ENCODE data around the gene ATP6V1E1.

The ATP6V1E1 gene

GRCh38 chr22:17598318-17598717, 30.2 kb downstream of the ATP6V1E1 start:
- TF ChIP-seq EZH2 (IDR thresholded peaks at IDR 0.05) (no peak), FOXP2 (optimal IDR thresholded peaks at IDR 0.05; ENCODE audit: control extremely low read depth, extremely low read length, insufficient read depth) (no peak), POLR2AphosphoS5 (IDR thresholded peaks at IDR 0.05; ENCODE audit: borderline replicate concordance, low read depth, low read length) (no peak)
- H3K4me3 ChIP-seq, result no peak overlapping the region
- no peak overlapping the region for H3K27ac ChIP-seq
- peaks cover 67% of the 10 kb centered on the region for H3K36me3 ChIP-seq (ENCODE audit: insufficient read depth, low read length)
- no peak for DNase-seq (ENCODE audit: low read depth, low spot score)
- H3K9me3 ChIP-seq (ENCODE audit: low read depth, low read length), result no peaks in the 10 kb centered on the region
- H3K9ac ChIP-seq (ENCODE audit: insufficient read length), result no peak overlapping the region

GRCh38 chr22:17597217-17597616, 31.3 kb downstream of the ATP6V1E1 start:
- TF ChIP-seq FOXP2 (optimal IDR thresholded peaks at IDR 0.05; ENCODE audit: control extremely low read depth, extremely low read length, insufficient read depth), result no peak
- no peak for TF ChIP-seq EZH2 (IDR thresholded peaks at IDR 0.05)
- TF ChIP-seq POLR2AphosphoS5 (IDR thresholded peaks at IDR 0.05; ENCODE audit: borderline replicate concordance, low read depth, low read length), result no peak
- H3K9me3 ChIP-seq (ENCODE audit: low read depth, low read length), result no peaks in the 10 kb centered on the region
- no peak for DNase-seq (ENCODE audit: low read depth, low spot score)

GRCh38 chr22:17596226-17596625, 32.3 kb downstream of the ATP6V1E1 start:
- Histone ChIP-seq H3K36me3 (ENCODE audit: insufficient read depth, low read length) (peaks cover 81% of the 10 kb centered on the region), H3K4me3 (no peak overlapping the region)
- TF ChIP-seq POLR2AphosphoS5 (IDR thresholded peaks at IDR 0.05; ENCODE audit: borderline replicate concordance, low read depth, low read length) (no peak), EZH2 (IDR thresholded peaks at IDR 0.05) (no peak), FOXP2 (optimal IDR thresholded peaks at IDR 0.05; ENCODE audit: control extremely low read depth, extremely low read length, insufficient read depth) (no peak)

More at GRCh38 chr22:17597217-17597616, 31.3 kb downstream of the ATP6V1E1 start:
- Histone ChIP-seq H3K9ac (ENCODE audit: insufficient read length) (no peak overlapping the region), H3K27ac (no peak overlapping the region), H3K4me3 (no peak overlapping the region), H3K36me3 (ENCODE audit: insufficient read depth, low read length) (peaks cover 74% of the 10 kb centered on the region)

DNA sequence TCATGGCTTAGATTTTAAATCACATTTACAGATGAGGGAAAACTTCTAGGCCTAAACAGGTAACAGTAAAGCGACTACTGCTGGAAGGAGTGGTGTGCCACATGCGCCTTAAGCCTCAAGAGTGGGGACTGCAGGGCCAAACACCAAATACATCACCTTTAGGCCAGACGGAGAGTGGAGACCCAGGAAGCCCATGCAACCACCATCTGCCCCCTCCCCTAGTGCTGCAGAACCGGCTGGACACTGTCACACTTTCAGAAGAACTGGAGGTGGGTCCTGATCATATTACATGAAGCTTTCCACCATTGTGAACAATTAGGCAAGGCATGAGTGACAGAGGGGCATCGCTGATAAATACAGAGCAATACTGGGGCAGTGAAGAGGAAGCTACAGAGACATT, 36.3 kb downstream of the ATP6V1E1 start:
- Histone ChIP-seq H3K36me3 (ENCODE audit: insufficient read depth, low read length) (peaks cover 54% of the 10 kb centered on the region), H3K9me3 (ENCODE audit: low read depth, low read length) (no peaks in the 10 kb centered on the region), H3K4me3 (no peak overlapping the region), H3K27ac (no peak overlapping the region), H3K9ac (ENCODE audit: insufficient read length) (no peak overlapping the region)
- DNase-seq (ENCODE audit: low read depth, low spot score), result no peak
- TF ChIP-seq POLR2AphosphoS5 (IDR thresholded peaks at IDR 0.05; ENCODE audit: borderline replicate concordance, low read depth, low read length), result no peak
- TF ChIP-seq EZH2 (IDR thresholded peaks at IDR 0.05), result no peak
- no peak for TF ChIP-seq FOXP2 (optimal IDR thresholded peaks at IDR 0.05; ENCODE audit: control extremely low read depth, extremely low read length, insufficient read depth)

More at GRCh38 chr22:17596226-17596625, 32.3 kb downstream of the ATP6V1E1 start:
- H3K9me3 ChIP-seq (ENCODE audit: low read depth, low read length), result no peaks in the 10 kb centered on the region
- H3K9ac ChIP-seq (ENCODE audit: insufficient read length), result no peak overlapping the region
- DNase-seq (ENCODE audit: low read depth, low spot score), result no peak
- H3K27ac ChIP-seq, result no peak overlapping the region

- Histone ChIP-seq H3K9me3 (ENCODE audit: low read depth, low read length) (no peaks in the 10 kb centered on the region), H3K9ac (ENCODE audit: insufficient read length) (no peak overlapping the region), H3K4me3 (no peak overlapping the region), H3K27ac (no peak overlapping the region), H3K36me3 (ENCODE audit: insufficient read depth, low read length) (peaks cover 42% of the 10 kb centered on the region)
- DNase-seq (ENCODE audit: low read depth, low spot score), result no peak
- TF ChIP-seq POLR2AphosphoS5 (IDR thresholded peaks at IDR 0.05; ENCODE audit: borderline replicate concordance, low read depth, low read length), result no peak
- no peak for TF ChIP-seq EZH2 (IDR thresholded peaks at IDR 0.05)
- TF ChIP-seq FOXP2 (optimal IDR thresholded peaks at IDR 0.05; ENCODE audit: control extremely low read depth, extremely low read length, insufficient read depth), result no peak
These were observed 38.0 kb downstream of the ATP6V1E1 start for GRCh38 chr22:17590586-17590985.

- Histone ChIP-seq H3K27ac (no peak overlapping the region), H3K9ac (ENCODE audit: insufficient read length) (no peak overlapping the region), H3K4me3 (no peak overlapping the region), H3K9me3 (ENCODE audit: low read depth, low read length) (no peaks in the 10 kb centered on the region), H3K36me3 (ENCODE audit: insufficient read depth, low read length) (peaks cover 37% of the 10 kb centered on the region)
- no peak for DNase-seq (ENCODE audit: low read depth, low spot score)
- no peak for TF ChIP-seq FOXP2 (optimal IDR thresholded peaks at IDR 0.05; ENCODE audit: control extremely low read depth, extremely low read length, insufficient read depth)
- no peak for TF ChIP-seq EZH2 (IDR thresholded peaks at IDR 0.05)
- peak; percentile 20; the same call in 1 of the 2 replicates for TF ChIP-seq POLR2AphosphoS5 (IDR thresholded peaks at IDR 0.05; ENCODE audit: borderline replicate concordance, low read depth, low read length)
These were observed 38.7 kb downstream of the ATP6V1E1 start for GRCh38 chr22:17589810-17590375.

GRCh38 chr22:17588606-17589005, 39.9 kb downstream of the ATP6V1E1 start:
- Histone ChIP-seq H3K4me3 (no peak overlapping the region), H3K27ac (no peak overlapping the region), H3K36me3 (ENCODE audit: insufficient read depth, low read length) (peaks cover 24% of the 10 kb centered on the region), H3K9ac (ENCODE audit: insufficient read length) (no peak overlapping the region), H3K9me3 (ENCODE audit: low read depth, low read length) (no peaks in the 10 kb centered on the region)
- TF ChIP-seq FOXP2 (optimal IDR thresholded peaks at IDR 0.05; ENCODE audit: control extremely low read depth, extremely low read length, insufficient read depth), result no peak
- no peak for TF ChIP-seq EZH2 (IDR thresholded peaks at IDR 0.05)
- no peak for TF ChIP-seq POLR2AphosphoS5 (IDR thresholded peaks at IDR 0.05; ENCODE audit: borderline replicate concordance, low read depth, low read length)
- DNase-seq (ENCODE audit: low read depth, low spot score), result no peak

- TF ChIP-seq EZH2 (IDR thresholded peaks at IDR 0.05) (no peak), POLR2AphosphoS5 (IDR thresholded peaks at IDR 0.05; ENCODE audit: borderline replicate concordance, low read depth, low read length) (no peak), FOXP2 (optimal IDR thresholded peaks at IDR 0.05; ENCODE audit: control extremely low read depth, extremely low read length, insufficient read depth) (no peak)
- no peak for DNase-seq (ENCODE audit: low read depth, low spot score)
- Histone ChIP-seq H3K9me3 (ENCODE audit: low read depth, low read length) (no peaks in the 10 kb centered on the region), H3K36me3 (ENCODE audit: insufficient read depth, low read length) (peaks cover 16% of the 10 kb centered on the region; the same call in 1 of the 2 replicates), H3K4me3 (no peak overlapping the region), H3K27ac (no peak overlapping the region), H3K9ac (ENCODE audit: insufficient read length) (no peak overlapping the region)
These were observed 40.9 kb downstream of the ATP6V1E1 start for GRCh38 chr22:17587629-17588028.
